Measurements from ENCODE around the gene SEMA5A.

The SEMA5A gene

DNA sequence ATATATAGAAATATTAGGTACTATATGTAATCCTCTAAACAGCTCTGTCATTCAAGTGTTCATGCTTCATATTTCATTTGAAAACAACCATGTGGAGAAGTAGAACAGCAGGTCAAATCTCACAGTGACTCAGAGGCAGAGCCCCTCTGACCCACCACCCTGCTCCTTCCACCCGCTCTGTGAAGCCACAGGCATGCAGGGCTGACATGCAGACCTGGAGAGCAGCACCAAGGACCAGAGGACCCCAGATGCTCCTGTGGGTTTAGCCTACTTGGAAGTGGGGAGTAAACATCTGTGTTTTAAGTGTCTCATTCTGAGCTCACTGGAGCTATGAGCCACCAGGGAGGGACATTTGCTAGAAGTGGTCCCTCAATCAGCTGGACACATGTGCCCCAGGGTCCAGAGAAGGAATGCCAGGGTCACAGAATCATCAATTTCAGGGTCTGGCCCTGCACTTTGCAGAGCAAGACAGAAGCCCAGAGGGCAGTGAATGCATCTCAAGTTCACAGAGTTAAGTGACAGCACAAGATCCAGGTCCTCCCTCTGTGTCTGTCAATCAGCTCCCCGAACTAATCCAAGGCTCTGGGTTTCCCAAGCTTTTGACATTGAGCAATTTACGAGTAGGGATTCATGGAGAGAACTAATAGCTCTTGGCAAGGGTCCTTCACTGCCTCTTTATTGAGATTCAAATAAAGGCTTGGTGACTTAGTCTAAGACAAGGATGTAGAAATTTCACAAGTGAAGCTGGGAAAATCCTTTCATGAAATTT, 441.1 kb downstream of the SEMA5A start:
- Histone ChIP-seq H3K4me3 (ENCODE audit: low read depth, low read length) (no peak overlapping the region), H3K4me1 (ENCODE audit: control insufficient read depth, insufficient read depth, low read length) (no peaks in the 10 kb centered on the region), H3K27ac (ENCODE audit: extremely low read depth, low read depth, low read length) (no peak overlapping the region), H3K36me3 (ENCODE audit: control insufficient read depth in 2 of 2, insufficient read depth in 1 of 2, low read length in 2 of 2) (no peaks in the 10 kb centered on the region), H3K9me3 (ENCODE audit: control insufficient read depth, insufficient read depth, low read depth, low read length) (no peaks in the 10 kb centered on the region)
- ChIA-PET CTCF (interaction anchor here (1.0 kb wide), 1 partner anchor 103 kb away, joined by 3 read pairs; no protein-coding TSS in a partner anchor), POLR2A (no interaction called here)
- TF ChIP-seq ZNF624 (tag by site-specific recombination; IDR thresholded peaks at IDR 0.05) (no peak), ZNF664 (tag by site-specific recombination; IDR thresholded peaks at IDR 0.05) (no peak), ZNF211 (tag by site-specific recombination; IDR thresholded peaks at IDR 0.05; ENCODE audit: low read depth) (no peak), GFI1B (tag by site-specific recombination; IDR thresholded peaks at IDR 0.05) (no peak), ZNF549 (tag by site-specific recombination; IDR thresholded peaks at IDR 0.05) (no peak)
- TF ChIP-seq, protein P1, sequence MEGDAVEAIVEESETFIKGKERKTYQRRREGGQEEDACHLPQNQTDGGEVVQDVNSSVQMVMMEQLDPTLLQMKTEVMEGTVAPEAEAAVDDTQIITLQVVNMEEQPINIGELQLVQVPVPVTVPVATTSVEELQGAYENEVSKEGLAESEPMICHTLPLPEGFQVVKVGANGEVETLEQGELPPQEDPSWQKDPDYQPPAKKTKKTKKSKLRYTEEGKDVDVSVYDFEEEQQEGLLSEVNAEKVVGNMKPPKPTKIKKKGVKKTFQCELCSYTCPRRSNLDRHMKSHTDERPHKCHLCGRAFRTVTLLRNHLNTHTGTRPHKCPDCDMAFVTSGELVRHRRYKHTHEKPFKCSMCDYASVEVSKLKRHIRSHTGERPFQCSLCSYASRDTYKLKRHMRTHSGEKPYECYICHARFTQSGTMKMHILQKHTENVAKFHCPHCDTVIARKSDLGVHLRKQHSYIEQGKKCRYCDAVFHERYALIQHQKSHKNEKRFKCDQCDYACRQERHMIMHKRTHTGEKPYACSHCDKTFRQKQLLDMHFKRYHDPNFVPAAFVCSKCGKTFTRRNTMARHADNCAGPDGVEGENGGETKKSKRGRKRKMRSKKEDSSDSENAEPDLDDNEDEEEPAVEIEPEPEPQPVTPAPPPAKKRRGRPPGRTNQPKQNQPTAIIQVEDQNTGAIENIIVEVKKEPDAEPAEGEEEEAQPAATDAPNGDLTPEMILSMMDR (tag by site-specific recombination; IDR thresholded peaks at IDR 0.05), result no peak
- TF ChIP-seq, protein P2, sequence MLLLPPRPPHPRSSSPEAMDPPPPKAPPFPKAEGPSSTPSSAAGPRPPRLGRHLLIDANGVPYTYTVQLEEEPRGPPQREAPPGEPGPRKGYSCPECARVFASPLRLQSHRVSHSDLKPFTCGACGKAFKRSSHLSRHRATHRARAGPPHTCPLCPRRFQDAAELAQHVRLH (tag by site-specific recombination; IDR thresholded peaks at IDR 0.05), result no peak
- TF ChIP-seq, protein P3, sequence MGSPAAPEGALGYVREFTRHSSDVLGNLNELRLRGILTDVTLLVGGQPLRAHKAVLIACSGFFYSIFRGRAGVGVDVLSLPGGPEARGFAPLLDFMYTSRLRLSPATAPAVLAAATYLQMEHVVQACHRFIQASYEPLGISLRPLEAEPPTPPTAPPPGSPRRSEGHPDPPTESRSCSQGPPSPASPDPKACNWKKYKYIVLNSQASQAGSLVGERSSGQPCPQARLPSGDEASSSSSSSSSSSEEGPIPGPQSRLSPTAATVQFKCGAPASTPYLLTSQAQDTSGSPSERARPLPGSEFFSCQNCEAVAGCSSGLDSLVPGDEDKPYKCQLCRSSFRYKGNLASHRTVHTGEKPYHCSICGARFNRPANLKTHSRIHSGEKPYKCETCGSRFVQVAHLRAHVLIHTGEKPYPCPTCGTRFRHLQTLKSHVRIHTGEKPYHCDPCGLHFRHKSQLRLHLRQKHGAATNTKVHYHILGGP (tag by site-specific recombination; IDR thresholded peaks at IDR 0.05), result no peak

DNA sequence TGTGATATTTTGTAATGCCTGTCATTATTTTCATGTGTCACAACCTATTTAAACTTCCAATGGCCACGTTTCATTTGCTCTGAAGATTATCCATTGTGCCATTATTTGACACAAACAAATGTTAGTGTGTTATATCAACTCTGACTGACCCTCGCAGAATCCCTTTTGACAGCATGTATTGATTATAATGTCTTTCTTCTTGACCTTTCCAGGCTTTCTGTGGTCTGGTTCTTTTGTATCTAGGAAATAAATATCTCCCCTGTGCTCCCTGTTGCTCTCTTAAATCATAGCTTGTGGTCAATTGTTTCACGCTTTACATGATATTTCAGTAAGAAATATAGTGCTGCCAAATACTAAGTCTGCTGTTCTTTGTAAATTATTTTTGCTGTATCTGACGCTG, 442.6 kb downstream of the SEMA5A start:
- Histone ChIP-seq H3K9me3 (ENCODE audit: control insufficient read depth, insufficient read depth, low read depth, low read length) (no peaks in the 10 kb centered on the region), H3K36me3 (ENCODE audit: control insufficient read depth in 2 of 2, insufficient read depth in 1 of 2, low read length in 2 of 2) (no peaks in the 10 kb centered on the region), H3K4me3 (ENCODE audit: low read depth, low read length) (no peak overlapping the region), H3K4me1 (ENCODE audit: control insufficient read depth, insufficient read depth, low read length) (no peaks in the 10 kb centered on the region), H3K27ac (ENCODE audit: extremely low read depth, low read depth, low read length) (no peak overlapping the region)
- TF ChIP-seq ZNF433 (tag by site-specific recombination; IDR thresholded peaks at IDR 0.05; ENCODE audit: low read depth) (no peak), ZNF501 (tag by site-specific recombination; IDR thresholded peaks at IDR 0.05) (no peak), ZNF138 (tag by site-specific recombination; IDR thresholded peaks at IDR 0.05; ENCODE audit: borderline replicate concordance) (no peak), HOXC10 (CRISPR knock-in tag; IDR thresholded peaks at IDR 0.05) (no peak), KLF16 (tag by site-specific recombination; IDR thresholded peaks at IDR 0.05) (no peak), ZNF341 (tag by site-specific recombination; IDR thresholded peaks at IDR 0.05; ENCODE audit: low read depth) (no peak), ZFP3 (tag by site-specific recombination; IDR thresholded peaks at IDR 0.05; ENCODE audit: low read depth) (no peak)
- TF ChIP-seq, protein P4, sequence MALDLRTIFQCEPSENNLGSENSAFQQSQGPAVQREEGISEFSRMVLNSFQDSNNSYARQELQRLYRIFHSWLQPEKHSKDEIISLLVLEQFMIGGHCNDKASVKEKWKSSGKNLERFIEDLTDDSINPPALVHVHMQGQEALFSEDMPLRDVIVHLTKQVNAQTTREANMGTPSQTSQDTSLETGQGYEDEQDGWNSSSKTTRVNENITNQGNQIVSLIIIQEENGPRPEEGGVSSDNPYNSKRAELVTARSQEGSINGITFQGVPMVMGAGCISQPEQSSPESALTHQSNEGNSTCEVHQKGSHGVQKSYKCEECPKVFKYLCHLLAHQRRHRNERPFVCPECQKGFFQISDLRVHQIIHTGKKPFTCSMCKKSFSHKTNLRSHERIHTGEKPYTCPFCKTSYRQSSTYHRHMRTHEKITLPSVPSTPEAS (tag by site-specific recombination; IDR thresholded peaks at IDR 0.05), result no peak
- TF ChIP-seq, protein P5, sequence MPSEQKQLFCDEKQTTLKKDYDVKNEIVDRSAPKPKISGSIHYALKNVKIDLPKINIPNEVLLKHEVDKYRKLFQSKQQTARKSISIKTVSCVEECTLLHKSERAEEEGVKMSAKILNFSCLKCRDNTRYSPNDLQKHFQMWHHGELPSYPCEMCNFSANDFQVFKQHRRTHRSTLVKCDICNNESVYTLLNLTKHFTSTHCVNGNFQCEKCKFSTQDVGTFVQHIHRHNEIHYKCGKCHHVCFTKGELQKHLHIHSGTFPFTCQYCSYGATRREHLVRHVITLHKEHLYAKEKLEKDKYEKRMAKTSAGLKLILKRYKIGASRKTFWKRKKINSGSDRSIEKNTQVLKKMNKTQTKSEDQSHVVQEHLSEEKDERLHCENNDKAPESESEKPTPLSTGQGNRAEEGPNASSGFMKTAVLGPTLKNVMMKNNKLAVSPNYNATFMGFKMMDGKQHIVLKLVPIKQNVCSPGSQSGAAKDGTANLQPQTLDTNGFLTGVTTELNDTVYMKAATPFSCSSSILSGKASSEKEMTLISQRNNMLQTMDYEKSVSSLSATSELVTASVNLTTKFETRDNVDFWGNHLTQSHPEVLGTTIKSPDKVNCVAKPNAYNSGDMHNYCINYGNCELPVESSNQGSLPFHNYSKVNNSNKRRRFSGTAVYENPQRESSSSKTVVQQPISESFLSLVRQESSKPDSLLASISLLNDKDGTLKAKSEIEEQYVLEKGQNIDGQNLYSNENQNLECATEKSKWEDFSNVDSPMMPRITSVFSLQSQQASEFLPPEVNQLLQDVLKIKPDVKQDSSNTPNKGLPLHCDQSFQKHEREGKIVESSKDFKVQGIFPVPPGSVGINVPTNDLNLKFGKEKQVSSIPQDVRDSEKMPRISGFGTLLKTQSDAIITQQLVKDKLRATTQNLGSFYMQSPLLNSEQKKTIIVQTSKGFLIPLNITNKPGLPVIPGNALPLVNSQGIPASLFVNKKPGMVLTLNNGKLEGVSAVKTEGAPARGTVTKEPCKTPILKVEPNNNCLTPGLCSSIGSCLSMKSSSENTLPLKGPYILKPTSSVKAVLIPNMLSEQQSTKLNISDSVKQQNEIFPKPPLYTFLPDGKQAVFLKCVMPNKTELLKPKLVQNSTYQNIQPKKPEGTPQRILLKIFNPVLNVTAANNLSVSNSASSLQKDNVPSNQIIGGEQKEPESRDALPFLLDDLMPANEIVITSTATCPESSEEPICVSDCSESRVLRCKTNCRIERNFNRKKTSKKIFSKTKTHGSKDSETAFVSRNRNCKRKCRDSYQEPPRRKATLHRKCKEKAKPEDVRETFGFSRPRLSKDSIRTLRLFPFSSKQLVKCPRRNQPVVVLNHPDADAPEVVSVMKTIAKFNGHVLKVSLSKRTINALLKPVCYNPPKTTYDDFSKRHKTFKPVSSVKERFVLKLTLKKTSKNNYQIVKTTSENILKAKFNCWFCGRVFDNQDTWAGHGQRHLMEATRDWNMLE (tag by site-specific recombination; conservative IDR thresholded peaks at IDR 0.05; ENCODE audit: low read depth), result no peak
- TF ChIP-seq, protein P6, sequence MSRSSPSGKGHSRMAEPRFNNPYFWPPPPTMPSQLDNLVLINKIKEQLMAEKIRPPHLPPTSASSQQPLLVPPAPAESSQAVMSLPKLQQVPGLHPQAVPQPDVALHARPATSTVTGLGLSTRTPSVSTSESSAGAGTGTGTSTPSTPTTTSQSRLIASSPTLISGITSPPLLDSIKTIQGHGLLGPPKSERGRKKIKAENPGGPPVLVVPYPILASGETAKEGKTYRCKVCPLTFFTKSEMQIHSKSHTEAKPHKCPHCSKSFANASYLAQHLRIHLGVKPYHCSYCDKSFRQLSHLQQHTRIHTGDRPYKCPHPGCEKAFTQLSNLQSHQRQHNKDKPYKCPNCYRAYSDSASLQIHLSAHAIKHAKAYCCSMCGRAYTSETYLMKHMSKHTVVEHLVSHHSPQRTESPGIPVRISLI (tag by site-specific recombination; IDR thresholded peaks at IDR 0.05), result no peak
- ChIA-PET POLR2A (no interaction called here), CTCF (interaction anchor here (0.5 kb wide), 1 partner anchor 8 kb away, joined by 3 read pairs; no protein-coding TSS in a partner anchor)
